Fibroblast of mammary gland (primary cell): ENCODE data around the gene VEGFA.

Source experiments
- DNase-seq: peaks from one replicate; pipeline ENCODE4 v3.0.0-alpha.2; 2010; ENCODE audit warnings: low read depth
- H3K4me3 ChIP-seq: 2 replicates; pipeline ENCODE4 v1.5.1; 2011; ENCODE audit warnings: low read depth, mild to moderate bottlenecking, low read length, moderate library complexity; ENCODE audit not compliant: control insufficient read depth
- TF ChIP-seq, protein P1 (sequence below): conservative IDR thresholded peaks from 2 replicates; pipeline ENCODE4 v1.5.1; 2011; ENCODE audit warnings: low read depth, low read length, inconsistent platforms; ENCODE audit not compliant: control insufficient read depth, insufficient read depth

The VEGFA gene

DNA sequence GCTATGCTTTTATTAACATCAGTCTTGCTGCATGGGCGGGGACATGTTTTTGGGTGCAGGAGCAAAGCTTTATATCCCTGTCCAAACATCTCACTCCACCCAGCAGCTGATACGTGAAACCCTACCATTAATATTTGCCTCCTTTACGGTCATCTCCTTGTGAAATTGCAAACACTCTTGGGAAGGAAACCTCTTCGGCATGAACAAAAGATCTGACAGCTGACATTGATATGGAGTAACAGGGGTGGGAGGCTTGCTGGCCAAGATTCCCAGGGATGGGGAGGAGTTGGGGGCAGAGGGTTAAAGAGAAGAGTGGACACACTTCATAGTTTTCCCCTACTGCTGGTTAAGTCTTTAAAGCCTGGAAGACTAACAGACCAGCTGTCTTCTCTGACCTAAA lies 22.2 kb upstream of the VEGFA start:
- DNase-seq: no peak
- TF ChIP-seq, protein P1, sequence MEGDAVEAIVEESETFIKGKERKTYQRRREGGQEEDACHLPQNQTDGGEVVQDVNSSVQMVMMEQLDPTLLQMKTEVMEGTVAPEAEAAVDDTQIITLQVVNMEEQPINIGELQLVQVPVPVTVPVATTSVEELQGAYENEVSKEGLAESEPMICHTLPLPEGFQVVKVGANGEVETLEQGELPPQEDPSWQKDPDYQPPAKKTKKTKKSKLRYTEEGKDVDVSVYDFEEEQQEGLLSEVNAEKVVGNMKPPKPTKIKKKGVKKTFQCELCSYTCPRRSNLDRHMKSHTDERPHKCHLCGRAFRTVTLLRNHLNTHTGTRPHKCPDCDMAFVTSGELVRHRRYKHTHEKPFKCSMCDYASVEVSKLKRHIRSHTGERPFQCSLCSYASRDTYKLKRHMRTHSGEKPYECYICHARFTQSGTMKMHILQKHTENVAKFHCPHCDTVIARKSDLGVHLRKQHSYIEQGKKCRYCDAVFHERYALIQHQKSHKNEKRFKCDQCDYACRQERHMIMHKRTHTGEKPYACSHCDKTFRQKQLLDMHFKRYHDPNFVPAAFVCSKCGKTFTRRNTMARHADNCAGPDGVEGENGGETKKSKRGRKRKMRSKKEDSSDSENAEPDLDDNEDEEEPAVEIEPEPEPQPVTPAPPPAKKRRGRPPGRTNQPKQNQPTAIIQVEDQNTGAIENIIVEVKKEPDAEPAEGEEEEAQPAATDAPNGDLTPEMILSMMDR: no peak

DNA sequence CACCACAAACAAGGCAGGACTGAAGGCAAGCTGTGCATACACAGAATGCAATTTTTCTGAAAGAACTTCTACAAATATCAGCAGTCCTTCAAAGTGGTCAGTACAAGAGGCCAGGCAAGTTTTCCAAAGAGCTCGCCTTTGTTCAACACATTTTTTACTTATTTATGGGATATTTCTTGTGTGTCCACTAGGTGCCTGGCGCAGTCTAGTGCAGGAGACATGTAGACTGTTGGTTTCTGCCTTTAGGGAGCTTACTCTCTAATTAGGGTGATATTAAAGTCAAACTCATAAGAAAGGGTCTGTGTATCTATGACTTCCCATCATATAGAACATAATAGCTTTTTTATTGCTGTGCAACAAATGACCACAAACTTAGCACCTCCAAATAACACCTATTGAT lies 21.2 kb upstream of the VEGFA start:
- TF ChIP-seq, protein P1: no peak
- DNase-seq: no peak
- H3K4me3 ChIP-seq: no peak overlapping the region

More for the DNA sequence above, 22.2 kb upstream of the VEGFA start:
- no peak overlapping the region for H3K4me3 ChIP-seq

DNA sequence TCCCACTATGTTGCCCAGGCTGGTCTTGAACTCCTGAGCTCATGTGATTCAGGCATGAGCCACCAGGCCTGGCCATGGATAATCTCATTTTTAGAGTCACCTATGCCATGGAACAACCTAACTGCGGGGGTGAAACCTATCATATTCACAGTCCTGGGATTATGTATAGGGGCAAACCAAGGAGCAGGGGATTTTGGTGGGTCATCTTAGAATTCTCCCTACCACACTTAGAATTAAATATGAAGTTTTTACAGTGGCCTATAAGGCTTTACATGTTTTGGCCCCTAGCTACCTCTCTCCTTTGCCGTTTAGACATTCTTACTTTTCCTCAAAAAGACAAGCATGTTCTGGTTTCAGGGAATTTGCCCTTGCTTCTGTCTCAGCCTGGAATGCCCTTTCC lies 20.6 kb upstream of the VEGFA start:
- TF ChIP-seq, protein P1: no peak
- no peak overlapping the region for H3K4me3 ChIP-seq
- DNase-seq: no peak

DNA sequence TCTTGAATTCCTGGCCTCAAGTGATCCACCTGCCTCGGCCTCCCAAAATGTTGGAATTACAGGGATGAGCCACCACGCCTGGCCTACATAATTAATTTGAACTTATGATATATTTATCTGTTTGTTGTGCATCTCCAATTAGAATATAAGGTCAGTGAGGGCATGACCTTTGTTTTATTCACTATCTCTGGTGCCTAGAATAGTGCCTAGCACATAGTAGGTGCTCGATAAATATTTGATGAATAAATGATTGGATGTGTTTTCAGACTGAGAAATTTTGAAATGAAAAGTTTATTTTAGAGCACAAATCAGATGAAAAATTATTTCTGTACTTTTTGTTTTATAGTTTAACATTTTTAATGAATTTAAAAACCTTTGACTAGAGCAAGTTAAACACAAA lies 19.4 kb upstream of the VEGFA start:
- no peak for DNase-seq
- TF ChIP-seq, protein P1: no peak
- H3K4me3 ChIP-seq: no peak overlapping the region

DNA sequence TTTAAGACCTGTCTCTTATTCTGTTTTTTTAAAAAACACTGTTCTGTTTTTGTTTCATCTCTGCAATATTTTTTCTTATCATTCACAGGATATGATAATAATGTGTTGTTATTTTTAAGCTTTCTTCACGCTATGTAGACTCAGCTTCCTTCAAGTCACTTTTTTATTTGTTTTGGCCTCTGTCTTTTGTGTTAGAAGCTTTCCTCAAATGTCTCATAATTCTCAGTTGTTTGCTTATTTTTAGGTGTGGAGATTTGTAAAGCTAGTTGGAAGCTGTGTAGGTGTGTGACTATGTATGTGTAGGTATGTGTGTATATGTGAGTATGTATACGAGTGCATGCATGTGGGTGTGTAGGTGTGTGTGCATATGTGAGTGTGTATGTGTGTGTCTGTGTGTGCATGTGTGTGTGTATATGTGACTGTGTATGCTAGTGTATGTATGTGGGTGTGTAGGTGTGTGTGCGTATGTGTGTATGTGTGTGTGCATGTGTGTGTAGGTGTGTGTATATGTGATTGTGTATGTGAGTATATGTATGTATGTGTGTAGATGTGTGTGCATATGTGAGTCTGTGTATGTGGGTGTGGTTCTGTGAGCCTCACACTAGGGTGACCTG lies 16.3 kb upstream of the VEGFA start:
- DNase-seq: no peak

DNA sequence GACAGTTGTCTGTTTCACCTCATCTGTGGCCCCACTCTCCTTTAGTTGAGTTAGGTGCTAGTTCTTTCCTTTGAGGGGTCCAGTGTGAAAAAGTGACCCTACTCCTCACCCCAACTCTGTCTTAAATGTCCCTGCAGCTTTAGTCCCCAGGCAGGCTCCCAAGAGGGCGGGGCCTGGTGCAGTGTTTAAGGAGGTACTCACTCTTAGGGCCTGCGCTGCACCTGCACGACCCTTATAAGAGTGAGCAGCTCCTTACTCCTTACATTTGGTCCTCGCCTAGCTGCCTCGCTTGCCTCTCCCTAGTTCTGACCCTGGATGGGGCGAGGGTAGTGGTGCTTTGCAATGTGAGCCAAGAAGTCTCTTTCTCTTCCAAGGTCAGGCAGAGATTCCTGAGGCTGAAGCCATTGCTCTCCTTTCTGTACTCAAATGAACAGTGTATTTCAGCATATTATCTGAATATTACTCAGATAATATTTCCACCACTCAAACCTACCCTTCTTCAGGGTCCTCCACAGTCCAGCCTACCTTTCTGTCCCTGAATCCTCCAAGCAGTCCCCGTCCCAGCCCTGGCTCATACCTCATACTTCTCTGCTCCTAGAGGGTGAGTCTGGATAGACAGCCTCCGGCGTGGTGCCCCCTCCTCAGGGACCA lies 11.9 kb upstream of the VEGFA start:
- DNase-seq: no peak
- no peak overlapping the region for H3K4me3 ChIP-seq
- TF ChIP-seq, protein P1: no peak

More for the DNA sequence above, 16.3 kb upstream of the VEGFA start:
- no peak overlapping the region for H3K4me3 ChIP-seq
- TF ChIP-seq, protein P1: no peak
